ENCODE measurements around the gene STIMATE. TPM values are rescaled to one million over a fixed set of nuclear protein-coding genes. Genes with fewer than 3 reads are reported as not detected.

STIMATE gene
- total and polyA plus RNA-seq, 10 of the 15 experiments (the other 5 are each of a cell fraction or from before 2014, with no cell fraction given): 0.24 to 24.1 (median 15.4) TPM

- H3K27ac ChIP-seq (ENCODE audit: control insufficient read depth, insufficient read depth): no peak overlapping the region
These were observed 103.4 kb downstream of the STIMATE start for GRCh38 chr3:52793702-52794611.

More at GRCh38 chr3:52793702-52794611, 103.4 kb downstream of the STIMATE start:
- ChIA-PET POLR2A (no interaction called here), SMC1A (ENCODE audit: uncharacterized antibody, unreplicated experiment) (no interaction called here), RAD21 (ENCODE audit: unreplicated experiment) (interaction anchor here (1.3 kb wide), 1 partner anchor 15 kb away, joined by 4 read pairs; no protein-coding TSS in a partner anchor), CTCF (interaction anchor here (1.8 kb wide), 1 partner anchor 10 kb away, joined by 6 read pairs; no protein-coding TSS in a partner anchor)
- TF ChIP-seq IRF3 (IDR thresholded peaks at IDR 0.05) (no peak), TCF3 (IDR thresholded peaks at IDR 0.05; ENCODE audit: borderline replicate concordance, insufficient read depth, low read depth, low read length) (no peak), NFIC (IDR thresholded peaks at IDR 0.05; ENCODE audit: low read depth, low read length) (no peak), LARP7 (IDR thresholded peaks at IDR 0.05) (no peak), EED (IDR thresholded peaks at IDR 0.05; ENCODE audit: low read depth) (no peak), SMARCA5 (IDR thresholded peaks at IDR 0.05) (no peak), ZBTB40 (IDR thresholded peaks at IDR 0.05; ENCODE audit: borderline replicate concordance) (no peak), JUND (IDR thresholded peaks at IDR 0.05; ENCODE audit: low read depth, low read length) (no peak), FOS (IDR thresholded peaks at IDR 0.05; ENCODE audit: borderline replicate concordance, extremely low read depth, insufficient read length) (no peak), EZH2 (IDR thresholded peaks at IDR 0.05; ENCODE audit: borderline replicate concordance, control insufficient read depth, low read depth, low read length) (no peak), HCFC1 (IDR thresholded peaks at IDR 0.05; ENCODE audit: low read length) (no peak), PKNOX1 (IDR thresholded peaks at IDR 0.05) (no peak), RBBP5 (conservative IDR thresholded peaks at IDR 0.05) (no peak), ZNF217 (IDR thresholded peaks at IDR 0.05) (no peak), SPI1 (IDR thresholded peaks at IDR 0.05; ENCODE audit: borderline replicate concordance, insufficient read depth, low read depth, low read length) (no peak), KLF5 (IDR thresholded peaks at IDR 0.05; ENCODE audit: partially characterized antibody) (no peak), POLR2AphosphoS5 (IDR thresholded peaks at IDR 0.05; ENCODE audit: low read length) (no peak), CHD2 (IDR thresholded peaks at IDR 0.05; ENCODE audit: borderline replicate concordance, low read depth, low read length) (no peak), SMAD1 (IDR thresholded peaks at IDR 0.05; ENCODE audit: low read depth, partially characterized antibody) (no peak)
- Histone ChIP-seq H2AFZ (ENCODE audit: control insufficient read depth, low read depth, low read length) (no peak overlapping the region), H4K20me1 (ENCODE audit: control insufficient read depth, insufficient read depth) (no peaks in the 10 kb centered on the region), H3K4me2 (ENCODE audit: control insufficient read depth, insufficient read depth) (no peak overlapping the region), H3K4me3 (no peak overlapping the region), H3K9ac (ENCODE audit: control insufficient read depth, insufficient read depth, low read length) (no peak overlapping the region), H3K79me2 (ENCODE audit: control insufficient read depth, insufficient read depth, low read length) (no peaks in the 10 kb centered on the region), H3K36me3 (ENCODE audit: control insufficient read depth in 2 of 2, insufficient read depth in 2 of 2, low read length in 1 of 2) (no peaks in the 10 kb centered on the region), H3K4me1 (ENCODE audit: control insufficient read depth, insufficient read depth, low read length) (no peaks in the 10 kb centered on the region), H3K27me3 (replicated peaks in 1 of 2; ENCODE audit: control insufficient read depth in 2 of 2, insufficient read depth in 2 of 2, low read length in 1 of 2) (no peaks in the 10 kb centered on the region; a peak in 1 of 4 replicates), H3K9me3 (replicated peaks; ENCODE audit: control insufficient read depth, insufficient read depth, low read length) (no peaks in the 10 kb centered on the region)
- ATAC-seq (no peak), DNase-seq (ENCODE audit: low read depth, low spot score) (no peak), FAIRE-seq (no peak)
- BruUV-seq (replicated peaks): no TSS peak
- 51% methylated on average over 8 of the region's 9 CpGs for WGBS (ENCODE audit: insufficient coverage, insufficient replicate concordance, low lambda C conversion rate, missing lambda C conversion rate)
- in situ Hi-C loops (cut with MboI) (no loop called here), intact Hi-C loops (cut with micrococcal nuclease; ENCODE audit: unreplicated experiment) (no loop called here)

Measured in GM12878 (cell line).